Activated naive CD4-positive, alpha-beta T cell treated with anti-CD3 and anti-CD28 coated beads for 36 hours (primary cell): Measurements from ENCODE around the gene RNFT1. TPM values are rescaled to one million over a fixed set of nuclear protein-coding genes. Genes with fewer than 3 reads are reported as not detected.
"Not testable (repeated sequence)": the region's sequence is repeated elsewhere in the genome, so short reads cannot be mapped to it uniquely, and the experiment has no call there.

ENCODE experiments used
- CTCF ChIA-PET: fragments of 350-600 bp; sonication (Branson Sonifier 250); formaldehyde crosslinking; loops from one replicate; lab custom pipeline; 2021; ENCODE audit warnings: antibody characterized with exemption; lab: Charles Lee
- DNase-seq: peaks from one replicate; pipeline ENCODE4 v3.0.0-alpha.2; 2020
- H3K27ac Mint-ChIP-seq: one replicate; pipeline ENCODE4 v1.8.0; 2021; ENCODE audit warnings: mild to moderate bottlenecking, mixed read lengths
- H3K27me3 Mint-ChIP-seq: one replicate; pipeline ENCODE4 v1.8.0; 2021; ENCODE audit warnings: low read depth, mixed read lengths
- H3K36me3 Mint-ChIP-seq: one replicate; pipeline ENCODE4 v1.8.0; 2021; ENCODE audit warnings: low read depth, mixed read lengths
- H3K4me1 Mint-ChIP-seq: one replicate; pipeline ENCODE4 v1.8.0; 2021; ENCODE audit warnings: low read depth, mixed read lengths
- H3K4me3 Mint-ChIP-seq: one replicate; pipeline ENCODE4 v1.8.0; 2021; ENCODE audit warnings: mild to moderate bottlenecking, moderate library complexity, mixed read lengths
- H3K9me3 Mint-ChIP-seq: one replicate; pipeline ENCODE4 v1.8.0; 2021; ENCODE audit warnings: mixed read lengths
- intact Hi-C: fragments of 100-400 bp; cut with micrococcal nuclease; formaldehyde crosslinking; loops from one replicate; pipeline ENCODE4 v1.15.1; 2023
- total RNA-seq, 2 experiments: library from RNA; stranded (reverse); gene quantifications; one replicate each; pipeline ENCODE4 v1.2.3, GENCODE V29; 2021

RNFT1 gene
- total RNA-seq, 2 experiments from 2014 or later = 29.1 to 31.1 TPM

DNA sequence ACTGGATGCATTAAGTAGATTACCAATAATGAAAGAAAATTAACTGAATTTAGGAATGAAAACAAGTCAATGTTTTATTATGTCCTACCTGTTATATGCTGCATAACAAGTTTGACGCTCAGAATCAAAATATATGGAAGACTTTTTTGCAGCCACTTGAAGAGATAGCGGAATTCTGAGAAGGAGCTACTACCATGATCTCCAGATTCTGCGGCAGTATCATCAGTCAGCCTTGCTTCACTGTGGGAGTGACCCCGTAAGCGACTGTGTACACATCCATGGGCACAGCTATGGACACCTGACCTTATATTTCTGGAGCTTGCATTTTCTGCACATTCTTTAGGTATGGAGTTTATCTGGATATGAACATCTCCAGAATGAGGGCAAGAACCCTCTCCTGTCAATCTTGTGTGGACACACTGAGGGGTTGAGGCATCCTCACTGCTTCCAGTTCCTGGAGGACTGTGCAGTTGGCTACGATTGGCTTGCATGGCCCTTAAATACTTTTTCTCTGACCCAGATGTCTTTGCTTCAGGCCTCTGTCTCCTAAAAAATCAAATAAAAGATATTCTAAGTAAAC lies 1.7 kb downstream of the RNFT1 start:
- intact Hi-C loops = no loop called here
- Mint-ChIP-seq H3K27me3 (no peaks in the 10 kb centered on the region), H3K4me3 (peak overlapping the region; percentile 91), H3K9me3 (no peaks in the 10 kb centered on the region), H3K4me1 (peaks cover 30% of the 10 kb centered on the region), H3K36me3 (peaks cover 15% of the 10 kb centered on the region), H3K27ac (no peak overlapping the region)
- CTCF ChIA-PET = interaction anchor here (0.6 kb wide), 1 partner anchor 19 kb away, joined by 7 read pairs; no protein-coding TSS in a partner anchor
- no peak for DNase-seq

DNA sequence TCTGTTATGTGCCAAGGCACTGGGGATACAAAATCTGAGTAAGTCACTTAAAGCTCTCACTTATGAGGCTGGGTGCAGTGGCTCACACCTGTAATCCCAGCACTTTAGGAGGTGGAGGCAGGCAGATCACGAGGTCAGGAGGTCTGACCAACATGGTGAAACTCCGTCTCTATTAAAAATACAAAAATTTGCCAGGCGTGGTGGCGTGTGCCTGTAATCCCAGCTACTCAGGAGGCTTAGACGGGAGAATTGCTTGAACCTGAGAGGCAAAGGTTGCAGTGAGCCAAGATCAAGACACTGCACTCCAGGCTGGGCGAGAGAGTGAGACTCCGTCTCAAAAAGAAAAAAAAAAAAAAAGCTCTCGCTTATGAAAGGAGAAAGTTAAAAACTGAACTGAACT lies 5.0 kb downstream of the RNFT1 start:
- H3K9me3 Mint-ChIP-seq, H3K27me3 Mint-ChIP-seq, DNase-seq, intact Hi-C loops, H3K4me3 Mint-ChIP-seq, H3K27ac Mint-ChIP-seq: not testable (repeated sequence)
- peaks cover 32% of the 10 kb centered on the region for H3K4me1 Mint-ChIP-seq
- H3K36me3 Mint-ChIP-seq = peaks cover 35% of the 10 kb centered on the region
- CTCF ChIA-PET = interaction anchor here (0.7 kb wide), 1 partner anchor 57 kb away, joined by 3 read pairs; no protein-coding TSS in a partner anchor

DNA sequence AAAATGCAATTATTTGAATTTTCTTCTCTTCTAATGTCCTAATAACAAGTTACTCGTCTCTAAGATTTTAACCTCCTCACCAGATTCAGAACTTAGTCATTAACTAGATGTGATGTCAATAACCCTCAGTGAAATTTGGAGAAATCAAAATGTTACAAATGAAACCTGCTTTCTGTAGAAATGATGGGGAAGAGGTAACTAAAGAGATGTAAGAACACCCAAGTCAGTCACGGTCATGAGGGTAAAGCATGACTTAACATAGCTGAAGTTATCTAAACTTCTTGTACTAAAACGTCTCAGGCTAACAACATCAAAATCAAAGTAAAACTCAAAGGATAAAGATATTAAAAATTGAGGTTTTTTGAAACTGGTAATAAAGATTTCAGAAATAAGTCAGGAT lies 9.7 kb downstream of the RNFT1 start:
- Mint-ChIP-seq H3K4me3 (no peak overlapping the region), H3K27me3 (no peaks in the 10 kb centered on the region), H3K27ac (no peak overlapping the region), H3K9me3 (no peaks in the 10 kb centered on the region), H3K4me1 (peaks cover 17% of the 10 kb centered on the region), H3K36me3 (peaks cover 37% of the 10 kb centered on the region)
- no peak for DNase-seq
- intact Hi-C loops = no loop called here
- CTCF ChIA-PET = no interaction called here

DNA sequence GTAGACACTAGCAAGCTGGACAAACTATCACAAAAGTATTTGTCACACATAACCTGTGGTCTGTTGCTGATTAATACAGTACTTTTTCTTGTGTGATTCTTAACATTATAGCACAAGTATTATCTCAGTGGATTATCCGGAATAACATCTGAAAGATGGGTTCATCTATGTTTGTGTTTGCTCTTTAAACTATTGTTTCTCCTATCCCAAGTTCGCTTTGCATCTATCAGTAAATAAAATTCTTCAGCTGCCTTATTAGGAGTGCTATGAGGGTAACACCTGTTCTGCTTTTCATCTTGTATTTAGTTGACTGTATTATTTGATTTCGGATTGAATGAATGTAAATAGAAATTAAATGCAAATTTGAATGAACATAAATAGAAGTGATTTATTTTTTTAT lies 14.5 kb downstream of the RNFT1 start:
- CTCF ChIA-PET = no interaction called here
- H3K9me3 Mint-ChIP-seq = no peaks in the 10 kb centered on the region
- H3K27ac Mint-ChIP-seq = no peak overlapping the region
- H3K4me1 Mint-ChIP-seq = peaks cover 34% of the 10 kb centered on the region
- DNase-seq = no peak
- no peaks in the 10 kb centered on the region for H3K27me3 Mint-ChIP-seq
- H3K4me3 Mint-ChIP-seq = no peak overlapping the region
- H3K36me3 Mint-ChIP-seq = peaks cover 34% of the 10 kb centered on the region
- intact Hi-C loops = no loop called here

DNA sequence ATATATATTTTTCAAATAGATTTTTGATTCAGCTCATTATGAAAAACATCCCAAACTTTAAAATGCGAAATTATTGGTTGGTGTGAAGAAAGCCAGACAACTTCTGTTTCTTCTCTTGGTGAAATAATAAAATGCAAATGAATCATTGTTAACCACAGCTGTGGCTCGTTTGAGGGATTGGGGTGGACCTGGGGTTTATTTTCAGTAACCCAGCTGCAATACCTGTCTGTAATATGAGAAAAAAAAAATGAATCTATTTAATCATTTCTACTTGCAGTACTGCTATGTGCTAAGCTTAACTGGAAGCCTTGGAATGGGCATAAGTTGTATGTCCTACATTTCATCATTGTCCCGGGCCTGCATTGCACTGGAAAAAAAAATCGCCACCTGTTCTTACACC lies 17.2 kb downstream of the RNFT1 start:
- CTCF ChIA-PET = interaction anchor here (0.6 kb wide), 1 partner anchor 20 kb away, joined by 4 read pairs; no protein-coding TSS in a partner anchor
- H3K9me3 Mint-ChIP-seq, H3K27me3 Mint-ChIP-seq, intact Hi-C loops, H3K4me3 Mint-ChIP-seq: not testable (repeated sequence)
- peak; percentile 60 for DNase-seq
- Mint-ChIP-seq H3K4me1 (peaks cover 39% of the 10 kb centered on the region), H3K36me3 (peaks cover 38% of the 10 kb centered on the region), H3K27ac (peak overlapping the region; percentile 84)

DNA sequence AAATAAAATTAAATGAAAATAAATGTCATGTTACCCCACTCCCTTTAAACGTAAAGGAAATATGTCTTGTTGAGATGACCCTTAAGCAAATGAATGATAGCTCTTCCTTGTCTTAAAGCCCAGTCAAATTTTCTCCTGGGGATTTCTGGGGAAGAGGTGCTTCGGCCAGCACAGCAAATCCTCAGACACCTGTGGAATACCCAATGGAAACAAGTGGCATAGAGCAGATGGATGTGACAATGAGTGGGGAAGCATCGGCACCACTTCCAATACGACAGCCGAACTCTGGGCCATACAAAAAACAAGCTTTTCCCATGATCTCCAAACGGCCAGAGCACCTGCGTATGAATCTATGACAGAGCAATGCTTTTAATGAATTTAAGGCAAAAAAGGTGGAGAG lies 18.1 kb downstream of the RNFT1 start:
- not testable (repeated sequence) for H3K9me3 Mint-ChIP-seq
- H3K27ac Mint-ChIP-seq = peak overlapping the region; percentile 67
- peaks cover 48% of the 10 kb centered on the region for H3K4me1 Mint-ChIP-seq

GRCh38 chr17:59941131-59941530 lies 23.4 kb downstream of the RNFT1 start:
- peaks cover 49% of the 10 kb centered on the region for H3K36me3 Mint-ChIP-seq
- DNase-seq = peak; percentile 38
- H3K4me1 Mint-ChIP-seq = peaks cover 59% of the 10 kb centered on the region
- CTCF ChIA-PET = interaction anchor here (0.7 kb wide), 1 partner anchor 80 kb away, joined by 3 read pairs; no protein-coding TSS in a partner anchor
- H3K27me3 Mint-ChIP-seq = no peaks in the 10 kb centered on the region
- H3K4me3 Mint-ChIP-seq = peak overlapping the region; percentile 39
- H3K27ac Mint-ChIP-seq = peak overlapping the region; percentile 98
- intact Hi-C loops = loop anchor here (1.0 to 2.0 kb wide), 5 partner anchors 23 to 322 kb away; partner anchors contain the start of genes CLTC, RNFT1 and TUBD1
- no peaks in the 10 kb centered on the region for H3K9me3 Mint-ChIP-seq

More for the DNA sequence above, 18.1 kb downstream of the RNFT1 start:
- H3K36me3 Mint-ChIP-seq = peaks cover 41% of the 10 kb centered on the region
- intact Hi-C loops, DNase-seq, CTCF ChIA-PET, H3K27me3 Mint-ChIP-seq, H3K4me3 Mint-ChIP-seq: not testable (repeated sequence)

DNA sequence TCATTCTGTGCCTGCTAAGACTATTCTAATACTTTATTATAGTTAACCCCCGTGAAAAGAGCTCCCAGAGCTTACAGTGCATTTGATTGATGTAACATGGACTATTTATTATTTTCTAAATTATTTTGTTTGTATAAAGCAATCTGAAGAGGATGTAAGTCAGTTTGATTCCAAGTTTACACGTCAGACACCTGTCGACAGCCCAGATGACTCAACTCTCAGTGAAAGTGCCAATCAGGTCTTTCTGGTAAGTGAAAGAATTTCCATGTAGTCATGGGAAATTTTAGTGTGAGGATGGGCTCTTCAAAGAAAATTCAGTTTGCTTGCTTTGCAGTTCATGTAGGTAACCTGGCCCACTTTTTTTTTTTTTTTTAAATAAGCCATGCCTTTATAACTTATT lies 23.8 kb downstream of the RNFT1 start:
- intact Hi-C loops = loop anchor here (1.0 to 2.0 kb wide), 6 partner anchors 24 to 321 kb away; partner anchors contain the start of genes CLTC, RNFT1 and TUBD1
- CTCF ChIA-PET = interaction anchor here (0.7 kb wide), 1 partner anchor 79 kb away, joined by 3 read pairs; no protein-coding TSS in a partner anchor
- H3K4me1 Mint-ChIP-seq = peaks cover 55% of the 10 kb centered on the region
- H3K36me3 Mint-ChIP-seq = peaks cover 47% of the 10 kb centered on the region
- H3K4me3 Mint-ChIP-seq, H3K27me3 Mint-ChIP-seq, H3K9me3 Mint-ChIP-seq: not testable (repeated sequence)
- DNase-seq = peak; percentile 62
- peak overlapping the region; percentile 98 for H3K27ac Mint-ChIP-seq

- H3K4me3 Mint-ChIP-seq, H3K27me3 Mint-ChIP-seq, CTCF ChIA-PET, H3K4me1 Mint-ChIP-seq, H3K9me3 Mint-ChIP-seq, intact Hi-C loops, DNase-seq: not testable (repeated sequence)
- Mint-ChIP-seq H3K27ac (peak overlapping the region; percentile 39), H3K36me3 (peaks cover 37% of the 10 kb centered on the region)
Observed at GRCh38 chr17:59933317-59933716, 31.2 kb downstream of the RNFT1 start.

GRCh38 chr17:59930768-59931167 lies 33.8 kb downstream of the RNFT1 start:
- H3K9me3 Mint-ChIP-seq, H3K27me3 Mint-ChIP-seq, H3K4me1 Mint-ChIP-seq, DNase-seq, intact Hi-C loops, H3K27ac Mint-ChIP-seq, H3K4me3 Mint-ChIP-seq: not testable (repeated sequence)
- CTCF ChIA-PET = interaction anchor here (0.6 kb wide), 1 partner anchor 16 kb away, joined by 3 read pairs; no protein-coding TSS in a partner anchor
- H3K36me3 Mint-ChIP-seq = peaks cover 28% of the 10 kb centered on the region

- CTCF ChIA-PET, H3K27ac Mint-ChIP-seq, intact Hi-C loops, H3K4me3 Mint-ChIP-seq, H3K4me1 Mint-ChIP-seq, DNase-seq, H3K27me3 Mint-ChIP-seq, H3K9me3 Mint-ChIP-seq: not testable (repeated sequence)
- peaks cover 24% of the 10 kb centered on the region for H3K36me3 Mint-ChIP-seq
Observed at GRCh38 chr17:59930121-59930520, 34.4 kb downstream of the RNFT1 start.

DNA sequence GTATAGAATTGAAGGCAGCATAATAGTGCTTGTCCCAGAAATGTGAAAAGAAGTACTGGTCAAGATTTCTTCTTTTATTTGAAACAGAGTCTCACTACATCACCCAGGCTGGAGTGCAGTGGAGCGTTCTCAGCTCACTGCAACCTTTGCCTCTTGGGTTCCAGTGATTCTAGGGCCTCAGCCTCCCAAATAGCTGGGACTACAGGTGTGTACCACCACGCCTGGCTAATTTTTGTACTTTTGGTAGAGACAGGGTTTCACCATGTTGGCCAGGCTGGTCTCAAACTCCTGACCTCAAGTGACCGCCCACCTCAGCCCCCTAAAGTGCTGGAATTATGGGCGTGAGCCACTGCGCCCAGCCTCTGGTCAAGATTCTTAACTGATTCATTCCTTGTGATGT lies 43.9 kb downstream of the RNFT1 start:
- H3K27ac Mint-ChIP-seq, H3K27me3 Mint-ChIP-seq, H3K4me1 Mint-ChIP-seq, intact Hi-C loops, H3K4me3 Mint-ChIP-seq, H3K9me3 Mint-ChIP-seq, CTCF ChIA-PET, DNase-seq: not testable (repeated sequence)
- peaks cover 22% of the 10 kb centered on the region for H3K36me3 Mint-ChIP-seq

- no peak for DNase-seq
- Mint-ChIP-seq H3K4me3 (no peak overlapping the region), H3K36me3 (peaks cover 29% of the 10 kb centered on the region), H3K27me3 (no peaks in the 10 kb centered on the region), H3K27ac (no peak overlapping the region), H3K9me3 (no peaks in the 10 kb centered on the region), H3K4me1 (peaks cover 2% of the 10 kb centered on the region)
- CTCF ChIA-PET = no interaction called here
- intact Hi-C loops = no loop called here
Observed at GRCh38 chr17:59916446-59916845, 48.1 kb downstream of the RNFT1 start.
